Transverse colon (tissue), 4 donors: ENCODE data around the gene TBC1D21. TPM values are rescaled to one million over a fixed set of nuclear protein-coding genes. Genes with fewer than 3 reads are reported as not detected.

ENCODE experiments used
- DNase-seq: peaks from one replicate; pipeline ENCODE4 v3.0.0-alpha.2; 2019
- H3K27ac ChIP-seq, 4 donors: fragments of 200-600 bp; sonication (generic); 2 replicates each; pipeline ENCODE4 v1.5.1; 2016 to 2018; ENCODE audit warnings: inconsistent platforms in 4 of 4
- H3K27me3 ChIP-seq: fragments of 200-600 bp; sonication (generic); 2 replicates; pipeline ENCODE4 v1.5.1; 2017; ENCODE audit warnings: inconsistent platforms
- H3K36me3 ChIP-seq, 4 donors: fragments of 200-600 bp; sonication (generic); 2 replicates each; pipeline ENCODE4 v1.5.1; 2017 to 2019; ENCODE audit warnings: inconsistent platforms in 4 of 4
- H3K4me1 ChIP-seq, 4 donors: fragments of 200-600 bp; sonication (generic); 2 replicates each; pipeline ENCODE4 v1.5.1; 2017 to 2020; ENCODE audit warnings: inconsistent platforms in 4 of 4
- H3K4me3 ChIP-seq, 4 donors: fragments of 200-600 bp; sonication (generic); 1 replicate in 1 of 4; 2 replicates in 3 of 4; pipeline versions ENCODE4 v1.5.1 to v1.6.1; 2017 to 2019; ENCODE audit warnings: inconsistent platforms in 4 of 4
- H3K9me3 ChIP-seq, 2 donors: fragments of 200-600 bp; sonication (generic); 2 replicates each; pipeline ENCODE4 v1.5.1; 2017 to 2019; ENCODE audit warnings: inconsistent platforms in 2 of 2
- CTCF ChIP-seq, 5 experiments: fragments of 200-600 bp in 3 of 5; fragments of 450-650 bp in 2 of 5; sonication (generic) in 3 of 5; IDR thresholded peaks; 1 replicate in 2 of 5; 2 replicates in 3 of 5; pipeline ENCODE4 v1.5.1; 2016 to 2017; ENCODE audit warnings: antibody characterized with exemption in 5 of 5, inconsistent platforms in 3 of 5, mild to moderate bottlenecking in 2 of 5, moderate library complexity in 1 of 5
- EP300 ChIP-seq: sonication (generic); formaldehyde crosslinking; IDR thresholded peaks from one replicate; pipeline ENCODE4 v1.6.1; 2017; ENCODE audit warnings: antibody characterized with exemption, low read depth
- POLR2A ChIP-seq: fragments of 450-650 bp; IDR thresholded peaks from one replicate; pipeline ENCODE4 v1.6.1; 2016; ENCODE audit warnings: antibody characterized with exemption, mild to moderate bottlenecking, moderate library complexity
- POLR2AphosphoS5 ChIP-seq, 3 donors: sonication (generic); formaldehyde crosslinking; IDR thresholded peaks; one replicate each; pipeline ENCODE4 v1.6.1; 2016; ENCODE audit warnings: antibody characterized with exemption in 3 of 3
- WGBS, 2 donors: methylation state at CpG; one replicate each; pipeline ENCODE4 v1.1.5; 2018; ENCODE audit warnings: low coverage in 1 of 2; 5-methylcytosine and 5-hydroxymethylcytosine counted together
- in situ Hi-C, 4 donors: fragments of 200-750 bp; cut with MboI; loops; one replicate each; pipeline versions ENCODE4 v1.15.0 to v1.15.1; 2017; ENCODE audit warnings: low sequenced_read_pairs in 3 of 4, low pct_ligation_motif_present in 1 of 4, low pct_unique_long_range_greater_than_20kb in 1 of 4
- intact Hi-C: fragments of 100-400 bp; cut with DNase I; formaldehyde crosslinking; loops from one replicate; pipeline ENCODE4 v1.15.1; 2023; ENCODE audit warnings: low total_unique reads
- total RNA-seq, 4 donors: library from RNA; depleted of rRNA; stranded (reverse); fragments of >200 nt; gene quantifications; one replicate each; pipeline ENCODE4 v1.1.0, GENCODE V29; 2016

TBC1D21 gene
- total RNA-seq, 4 donors from 2014 or later, result not detected

DNA sequence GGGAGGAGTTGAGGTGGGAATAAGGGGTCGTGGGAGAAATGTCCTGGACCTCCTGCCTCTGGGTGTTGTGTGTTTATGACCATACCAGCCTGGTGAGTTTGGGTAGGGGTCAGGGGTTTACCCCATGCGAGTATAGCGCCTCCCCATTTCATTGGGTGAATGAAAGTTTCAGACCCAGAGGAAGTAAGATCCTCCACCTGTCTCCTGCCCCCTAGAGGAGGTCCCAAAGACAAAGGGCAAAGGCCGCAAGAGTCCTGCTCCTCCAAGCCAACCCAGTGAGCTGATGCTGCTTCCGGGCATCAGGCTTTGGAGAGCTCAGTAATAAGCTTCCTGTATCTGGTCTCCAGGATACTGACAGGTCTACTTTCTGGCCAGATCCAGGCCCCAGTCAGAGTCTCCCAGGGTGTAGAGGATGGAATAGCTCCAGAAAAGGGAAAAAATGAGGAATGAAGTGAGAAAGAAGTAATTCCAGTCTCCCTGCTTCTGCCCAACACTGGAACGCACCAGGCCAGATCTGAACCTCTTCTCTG is 6.4 kb upstream of the TBC1D21 start:
- WGBS, 2 donors, result 49 to 51% methylated on average over 2 to 6 of the region's 6 CpGs
- Histone ChIP-seq H3K36me3 (no peaks in the 10 kb centered on the region), H3K9me3 (no peaks in the 10 kb centered on the region), H3K27me3 (peaks cover 67% of the 10 kb centered on the region), H3K4me3 (no peak overlapping the region), H3K4me1 (no peaks in the 10 kb centered on the region), H3K27ac (no peak overlapping the region)
- no peak for TF ChIP-seq POLR2A
- TF ChIP-seq POLR2AphosphoS5 (IDR thresholded peaks at IDR 0.05), result no peak
- no peak for TF ChIP-seq EP300
- TF ChIP-seq CTCF (IDR thresholded peaks at IDR 0.05), result no peak
- DNase-seq, result no peak
- in situ Hi-C loops (no loop called here), intact Hi-C loops (no loop called here)

DNA sequence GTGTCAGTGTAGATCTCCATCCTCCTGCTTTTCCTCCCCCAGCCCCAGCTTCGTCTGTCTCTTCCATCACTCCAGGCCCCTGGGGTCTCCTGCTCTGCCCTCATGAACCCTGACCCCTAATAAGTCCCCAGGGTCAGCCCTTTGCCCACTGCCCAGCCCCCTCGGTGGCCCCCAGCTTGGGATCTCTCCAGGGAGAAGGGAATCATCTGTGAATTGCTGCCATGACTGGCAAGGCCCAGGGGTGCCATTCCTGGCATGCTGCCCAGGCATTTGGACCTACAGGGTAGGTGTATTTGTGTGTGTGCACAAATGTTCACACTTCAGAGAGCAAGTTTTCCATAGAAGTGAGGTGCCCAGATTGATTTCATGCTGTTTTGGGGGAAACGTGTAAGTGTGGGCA is 5.9 kb upstream of the TBC1D21 start:
- H3K4me1 ChIP-seq, result no peaks in the 10 kb centered on the region
- H3K9me3 ChIP-seq, result no peaks in the 10 kb centered on the region
- intact Hi-C loops, result no loop called here
- H3K4me3 ChIP-seq, result no peak overlapping the region
- DNase-seq, result no peak
- TF ChIP-seq POLR2AphosphoS5 (IDR thresholded peaks at IDR 0.05), result no peak
- no peak for TF ChIP-seq CTCF (IDR thresholded peaks at IDR 0.05)
- no peak for TF ChIP-seq POLR2A
- TF ChIP-seq EP300, result no peak
- no peak overlapping the region for H3K27ac ChIP-seq
- H3K36me3 ChIP-seq, result no peaks in the 10 kb centered on the region
- in situ Hi-C loops, result no loop called here
- H3K27me3 ChIP-seq, result peaks cover 62% of the 10 kb centered on the region
- WGBS, 2 donors, result 40 to 53% methylated on average over 2 to 3 of the region's 3 CpGs

- Histone ChIP-seq H3K9me3 (no peaks in the 10 kb centered on the region), H3K4me1 (no peaks in the 10 kb centered on the region), H3K27me3 (peaks cover 63% of the 10 kb centered on the region), H3K36me3 (no peaks in the 10 kb centered on the region), H3K4me3 (no peak overlapping the region), H3K27ac (no peak overlapping the region)
- in situ Hi-C loops (no loop called here), intact Hi-C loops (no loop called here)
- 65 to 80% methylated on average over 1 to 2 of the region's 2 CpGs for WGBS, 2 donors
- TF ChIP-seq EP300, result no peak
- no peak for TF ChIP-seq CTCF (IDR thresholded peaks at IDR 0.05)
- no peak for TF ChIP-seq POLR2A
- no peak for TF ChIP-seq POLR2AphosphoS5 (IDR thresholded peaks at IDR 0.05)
- DNase-seq, result no peak
These were observed 5.4 kb upstream of the TBC1D21 start for GRCh38 chr15:73867956-73868355.

- no peak for DNase-seq
- Histone ChIP-seq H3K27ac (no peak overlapping the region), H3K36me3 (no peaks in the 10 kb centered on the region), H3K27me3 (peaks cover 55% of the 10 kb centered on the region), H3K9me3 (no peaks in the 10 kb centered on the region), H3K4me3 (no peak overlapping the region), H3K4me1 (no peaks in the 10 kb centered on the region)
- 72 to 77% methylated on average over 2 to 6 of the region's 6 CpGs for WGBS, 2 donors
- in situ Hi-C loops (no loop called here), intact Hi-C loops (no loop called here)
- TF ChIP-seq CTCF (IDR thresholded peaks at IDR 0.05), result no peak
- no peak for TF ChIP-seq POLR2AphosphoS5 (IDR thresholded peaks at IDR 0.05)
- no peak for TF ChIP-seq EP300
- TF ChIP-seq POLR2A, result no peak
These were observed 4.0 kb upstream of the TBC1D21 start for GRCh38 chr15:73869216-73869995.
